NCI-H187 (cell line): Measurements from ENCODE around the gene CDAN1.
A peak's percentile ranks its signal among the peaks of the same experiment; 100 is the strongest.

ENCODE experiments used
- DNase-seq, 2 experiments: peaks; one replicate each; lab custom pipeline; 2025; lab: John Stamatoyannopoulos, UW

Gene CDAN1

GRCh38 chr15:42733027-42733426, 3.9 kb downstream of the CDAN1 start:
- DNase-seq: no peak

GRCh38 chr15:42732095-42732827, 4.7 kb downstream of the CDAN1 start:
- no peak for DNase-seq

- DNase-seq: no peak
Observed at GRCh38 chr15:42731461-42731860, 5.5 kb downstream of the CDAN1 start.

DNA sequence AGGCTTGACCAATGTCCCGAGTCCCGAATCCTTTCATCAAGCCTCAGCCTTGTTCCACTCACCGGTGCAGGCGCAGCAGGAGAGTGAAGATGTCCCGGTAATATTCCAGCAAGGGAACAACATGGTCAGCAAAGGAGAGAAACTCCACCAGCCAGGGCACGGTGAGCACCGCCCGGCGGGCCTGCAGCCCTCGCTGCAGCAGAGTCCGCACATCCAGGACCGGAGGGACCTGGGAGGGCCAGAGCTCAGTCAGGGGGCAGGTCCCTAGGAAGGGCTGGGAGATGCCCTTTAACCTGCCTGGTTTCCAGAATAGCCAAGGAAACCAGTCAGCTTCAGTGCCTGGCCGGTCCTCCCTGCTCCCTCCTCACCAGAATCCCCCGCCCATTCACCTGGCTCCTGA, 6.4 kb downstream of the CDAN1 start:
- DNase-seq: no peak

DNA sequence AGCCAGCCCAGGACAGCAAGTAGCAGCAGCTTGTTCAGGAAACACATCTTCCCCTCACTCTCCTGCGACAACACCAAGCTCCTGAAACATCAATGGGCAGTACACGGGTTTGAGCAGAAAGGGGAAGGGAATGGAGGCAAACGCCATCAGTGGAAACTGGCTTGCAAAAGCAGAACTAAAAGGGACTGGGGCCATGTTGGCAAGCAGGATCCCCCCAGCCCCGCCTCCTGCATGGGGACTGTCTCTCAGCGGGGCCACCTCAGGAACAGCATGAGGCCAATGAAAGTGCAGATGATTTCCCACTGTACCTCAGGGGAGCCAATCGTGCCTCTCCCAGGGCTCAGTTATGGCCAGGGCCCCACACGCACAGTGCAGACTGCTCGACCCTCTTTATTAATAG, 6.8 kb downstream of the CDAN1 start:
- no peak for DNase-seq

GRCh38 chr15:42729409-42729808, 7.5 kb downstream of the CDAN1 start:
- no peak for DNase-seq

DNA sequence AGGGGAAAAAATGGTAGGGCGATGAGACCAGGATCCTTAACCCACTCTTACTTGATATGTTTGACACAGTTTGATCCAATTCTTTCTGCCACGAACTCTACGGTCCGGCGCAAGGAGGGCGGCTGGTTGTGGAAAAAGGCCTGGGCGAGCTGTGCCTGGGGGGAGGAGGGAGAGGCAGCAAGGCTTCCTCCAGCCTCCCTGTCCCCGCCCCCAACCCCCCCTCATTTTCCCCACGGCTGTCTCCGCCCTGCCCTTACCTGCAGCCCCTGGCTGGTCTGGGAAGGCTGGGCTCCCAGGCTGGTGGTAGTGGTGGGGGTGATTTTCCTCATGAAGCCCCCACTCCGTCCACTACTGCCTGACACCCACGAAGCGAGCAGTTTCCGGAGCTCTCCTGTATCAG, 8.0 kb downstream of the CDAN1 start:
- DNase-seq: no peak

- DNase-seq: no peak
Observed at GRCh38 chr15:42728560-42728959, 8.4 kb downstream of the CDAN1 start.

DNA sequence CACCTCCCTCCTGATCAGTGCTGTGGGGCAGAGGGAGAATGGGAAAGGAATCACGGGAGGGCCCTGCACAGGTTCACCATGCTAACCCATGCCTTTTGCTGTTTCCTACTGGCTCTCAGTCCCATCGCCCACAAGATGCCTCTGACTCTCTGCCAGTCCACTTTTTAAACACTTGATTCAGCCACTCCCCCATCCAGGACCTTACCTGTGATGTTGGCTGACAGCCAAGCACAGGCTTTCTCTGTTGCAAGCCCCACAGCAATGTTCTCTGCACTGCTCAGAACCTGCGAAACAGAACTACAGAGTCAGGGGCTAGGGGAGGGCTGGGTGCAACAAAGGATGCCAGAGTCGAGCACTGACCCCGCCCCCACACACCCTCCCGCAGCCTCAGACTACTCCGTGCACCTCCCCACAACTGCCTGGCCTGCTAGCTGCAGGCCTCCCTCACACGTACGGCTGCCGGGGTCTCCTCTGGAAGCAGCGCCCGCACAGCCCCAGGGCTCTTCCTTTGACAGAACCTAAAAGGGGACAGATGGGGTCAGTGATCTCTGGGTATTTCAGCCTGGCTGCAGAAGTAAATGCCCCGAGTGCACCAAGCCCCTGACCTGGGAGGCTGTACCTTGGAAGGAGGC, 9.1 kb downstream of the CDAN1 start:
- DNase-seq: peak in 1 of 2 experiments; percentile 2

GRCh38 chr15:42726114-42726513, 10.8 kb downstream of the CDAN1 start:
- no peak for DNase-seq

DNA sequence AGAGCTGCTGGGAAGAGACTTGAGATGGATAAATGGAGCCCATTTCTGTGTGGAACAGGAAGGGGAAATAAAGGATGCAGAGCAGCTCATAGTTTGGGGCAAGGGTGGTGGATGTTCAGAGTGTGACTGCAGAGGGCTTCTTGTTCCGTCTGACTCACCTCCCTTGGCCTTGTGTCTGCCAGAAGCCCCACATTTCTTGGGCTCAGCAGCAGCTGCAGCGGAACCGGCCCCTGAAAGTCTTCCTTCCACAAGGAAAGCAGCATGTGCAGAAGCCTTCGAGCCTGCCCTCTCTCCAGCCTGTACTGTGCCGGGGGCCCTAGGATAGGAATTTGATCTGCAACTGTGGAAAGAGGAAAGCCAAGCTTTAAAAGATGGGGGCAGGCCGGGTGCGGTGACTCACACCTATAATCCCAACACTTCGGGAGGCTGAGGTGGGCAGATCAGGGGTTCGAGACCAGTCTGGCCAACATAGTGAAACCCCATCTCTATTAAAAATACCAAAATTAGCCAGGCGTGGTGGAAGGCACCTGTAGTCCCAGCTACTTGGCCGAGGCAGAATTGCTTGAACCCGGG, 11.5 kb downstream of the CDAN1 start:
- no peak for DNase-seq

GRCh38 chr15:42724276-42724675, 12.7 kb downstream of the CDAN1 start:
- DNase-seq: no peak

- no peak for DNase-seq
Observed at GRCh38 chr15:42723068-42723467, 13.9 kb downstream of the CDAN1 start.

DNA sequence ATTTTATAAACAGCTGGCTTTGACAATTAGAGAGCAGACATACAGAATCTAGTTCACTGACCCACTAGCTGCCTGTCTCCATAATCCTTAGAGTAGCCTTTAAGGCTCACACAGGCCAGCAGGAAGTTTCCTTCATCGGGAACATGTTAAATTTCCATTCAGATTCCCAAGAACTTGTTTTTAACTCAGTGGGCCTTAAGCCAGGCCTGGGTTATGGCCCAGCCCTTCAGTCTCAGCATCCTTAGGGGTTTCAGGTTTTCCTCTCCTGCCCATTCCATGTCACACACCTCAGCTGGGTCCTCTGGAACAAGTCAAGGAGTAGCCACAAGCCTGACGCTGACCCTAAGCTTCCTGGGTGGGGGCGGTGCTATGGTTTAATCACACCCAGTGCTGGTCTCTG, 15.0 kb downstream of the CDAN1 start:
- DNase-seq: no peak

GRCh38 chr15:42721016-42721415, 15.9 kb downstream of the CDAN1 start:
- DNase-seq: no peak

GRCh38 chr15:42720071-42720470, 16.9 kb downstream of the CDAN1 start:
- no peak for DNase-seq

DNA sequence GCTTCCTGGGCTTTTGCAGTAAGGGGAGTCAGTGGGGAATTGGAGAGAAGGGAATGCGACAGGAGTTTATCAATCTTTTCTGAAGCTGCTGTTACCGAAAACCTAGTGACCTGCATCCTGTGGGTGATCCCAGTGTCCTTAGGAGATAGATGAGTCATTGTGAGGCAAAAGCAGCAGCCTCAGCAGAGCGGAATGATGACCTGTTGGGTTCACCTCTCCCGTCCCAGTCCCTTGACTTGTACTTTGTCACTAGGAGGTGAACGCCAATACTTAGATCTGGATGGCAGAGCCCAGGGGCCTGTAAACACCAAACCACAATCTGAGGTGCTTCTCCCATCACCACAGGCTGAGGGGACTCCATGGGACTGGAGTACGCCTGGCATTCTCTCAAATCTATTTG, 17.9 kb downstream of the CDAN1 start:
- no peak for DNase-seq

GRCh38 chr15:42716626-42717025, 20.3 kb downstream of the CDAN1 start:
- DNase-seq: no peak

DNA sequence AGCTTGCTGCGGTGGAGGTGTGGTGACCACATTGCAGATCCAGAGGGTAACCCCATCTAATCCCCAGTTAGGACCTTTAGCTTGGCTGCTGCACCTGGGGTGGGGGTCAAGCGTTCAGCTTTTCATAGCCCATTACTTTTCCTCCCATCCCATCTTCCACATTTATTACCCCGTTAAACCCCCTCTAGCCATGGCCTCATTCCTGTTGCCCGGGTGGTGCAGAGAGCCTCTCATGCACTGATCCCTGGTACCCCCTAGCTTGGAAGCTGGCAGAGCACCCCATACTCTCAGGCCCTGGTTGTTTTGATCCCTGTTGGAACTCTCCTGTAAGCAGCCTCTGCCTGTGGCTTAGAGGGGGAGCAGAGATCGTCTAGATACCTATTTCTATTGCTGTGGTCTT, 20.8 kb downstream of the CDAN1 start:
- no peak for DNase-seq

GRCh38 chr15:42712584-42712983, 24.3 kb downstream of the CDAN1 start:
- DNase-seq: no peak

GRCh38 chr15:42711746-42712145, 25.2 kb downstream of the CDAN1 start:
- no peak for DNase-seq

DNA sequence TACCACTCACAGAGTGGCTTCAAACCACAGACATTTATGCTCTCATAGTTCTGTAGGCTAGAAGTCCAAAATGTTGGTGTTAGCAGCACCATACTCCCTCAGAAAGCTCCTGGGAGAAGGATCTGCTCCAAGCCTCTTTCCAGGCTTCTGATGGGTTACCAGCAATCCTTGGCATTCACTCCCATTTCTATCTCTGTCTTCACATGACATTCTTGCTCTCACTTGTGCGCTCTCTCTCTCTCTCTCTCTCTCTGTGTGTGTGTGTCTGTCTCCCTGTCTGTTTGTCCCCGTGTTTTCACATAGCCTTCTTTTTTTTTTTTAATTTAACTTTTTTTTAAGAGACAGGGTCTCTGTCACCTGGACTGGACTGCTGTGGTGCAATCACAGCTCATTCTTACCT, 26.3 kb downstream of the CDAN1 start:
- no peak for DNase-seq

GRCh38 chr15:42707873-42708544, 28.9 kb downstream of the CDAN1 start:
- DNase-seq: no peak
